Spleen (tissue), 7 donors: ENCODE data around the gene CHN1.

ENCODE experiments used
- POLR2A ChIP-seq, 3 donors: fragments of 450-650 bp; IDR thresholded peaks; one replicate each; pipeline ENCODE4 v1.5.1; 2017; ENCODE audit warnings: antibody characterized with exemption in 3 of 3, mild to moderate bottlenecking in 1 of 3
- POLR2AphosphoS5 ChIP-seq, 3 donors: sonication (generic); formaldehyde crosslinking; IDR thresholded peaks; one replicate each; pipeline ENCODE4 v1.5.1; 2017; ENCODE audit warnings: antibody characterized with exemption in 3 of 3
- TF ChIP-seq, protein P1 (sequence below), 11 experiments: fragments of 200-600 bp in 7 of 11; fragments of 450-650 bp in 4 of 11; sonication (generic) in 4 of 11; IDR thresholded peaks in 8 of 11; conservative IDR thresholded peaks in 3 of 11; 1 replicate in 7 of 11; 2 replicates in 4 of 11; pipeline versions ENCODE4 v1.4.0 to v1.8.0; 2016 to 2021; ENCODE audit warnings: antibody characterized with exemption in 11 of 11, inconsistent platforms in 4 of 11, mild to moderate bottlenecking in 1 of 11
- donor health status: DM: no; HTN: no; CAD: no; lungs with moderate emphysema.
- donor health status: DM: no; HTN: no; CAD: no.
- donor health status: DM: no; HTN: no; CAD: no.

DNA sequence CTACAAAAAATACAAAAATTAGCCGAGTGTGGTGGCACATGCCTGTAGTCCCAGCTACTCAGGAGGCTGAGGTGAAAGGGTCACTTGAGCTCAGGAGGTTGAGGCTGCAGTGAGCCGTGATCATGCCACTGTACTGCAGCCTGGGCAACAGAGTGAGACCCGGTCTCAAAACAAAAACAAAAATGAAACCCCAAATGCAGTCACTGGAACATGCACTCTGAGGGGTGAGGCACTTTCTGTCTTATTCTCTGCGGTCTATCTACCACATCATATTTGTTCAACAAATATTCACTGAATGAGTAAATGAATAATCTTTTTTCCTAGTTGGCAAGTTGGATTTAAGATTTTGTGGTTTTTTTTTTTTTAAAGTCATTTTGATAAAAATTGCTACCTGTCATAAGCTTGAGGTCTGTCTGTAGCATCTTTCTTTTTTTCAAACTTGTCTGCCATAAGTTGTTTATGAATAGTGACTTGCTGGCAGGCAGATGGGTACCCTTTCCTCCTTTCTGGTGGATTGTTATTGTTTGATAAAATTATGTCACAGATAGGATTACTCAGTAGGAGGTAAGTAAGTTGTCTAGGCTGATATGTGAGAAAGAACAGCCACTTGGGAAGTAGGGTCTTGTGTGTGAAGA is 252.7 kb downstream of the CHN1 start:
- TF ChIP-seq, protein P1, sequence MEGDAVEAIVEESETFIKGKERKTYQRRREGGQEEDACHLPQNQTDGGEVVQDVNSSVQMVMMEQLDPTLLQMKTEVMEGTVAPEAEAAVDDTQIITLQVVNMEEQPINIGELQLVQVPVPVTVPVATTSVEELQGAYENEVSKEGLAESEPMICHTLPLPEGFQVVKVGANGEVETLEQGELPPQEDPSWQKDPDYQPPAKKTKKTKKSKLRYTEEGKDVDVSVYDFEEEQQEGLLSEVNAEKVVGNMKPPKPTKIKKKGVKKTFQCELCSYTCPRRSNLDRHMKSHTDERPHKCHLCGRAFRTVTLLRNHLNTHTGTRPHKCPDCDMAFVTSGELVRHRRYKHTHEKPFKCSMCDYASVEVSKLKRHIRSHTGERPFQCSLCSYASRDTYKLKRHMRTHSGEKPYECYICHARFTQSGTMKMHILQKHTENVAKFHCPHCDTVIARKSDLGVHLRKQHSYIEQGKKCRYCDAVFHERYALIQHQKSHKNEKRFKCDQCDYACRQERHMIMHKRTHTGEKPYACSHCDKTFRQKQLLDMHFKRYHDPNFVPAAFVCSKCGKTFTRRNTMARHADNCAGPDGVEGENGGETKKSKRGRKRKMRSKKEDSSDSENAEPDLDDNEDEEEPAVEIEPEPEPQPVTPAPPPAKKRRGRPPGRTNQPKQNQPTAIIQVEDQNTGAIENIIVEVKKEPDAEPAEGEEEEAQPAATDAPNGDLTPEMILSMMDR (IDR thresholded peaks at IDR 0.05 in 8 of 11, conservative IDR thresholded peaks at IDR 0.05 in 3 of 11) = no peak
- TF ChIP-seq POLR2AphosphoS5 (IDR thresholded peaks at IDR 0.05) (no peak), POLR2A (IDR thresholded peaks at IDR 0.05) (no peak)
